ENCODE measurements around the gene RNU2-1. TPM values are rescaled to one million over a fixed set of nuclear protein-coding genes. Genes with fewer than 3 reads are reported as not detected.
"Not testable (repeated sequence)": the region's sequence is repeated elsewhere in the genome, so short reads cannot be mapped to it uniquely, and the experiment has no call there.

Gene RNU2-1
- total RNA-seq, 1 donor, result not detected

DNA sequence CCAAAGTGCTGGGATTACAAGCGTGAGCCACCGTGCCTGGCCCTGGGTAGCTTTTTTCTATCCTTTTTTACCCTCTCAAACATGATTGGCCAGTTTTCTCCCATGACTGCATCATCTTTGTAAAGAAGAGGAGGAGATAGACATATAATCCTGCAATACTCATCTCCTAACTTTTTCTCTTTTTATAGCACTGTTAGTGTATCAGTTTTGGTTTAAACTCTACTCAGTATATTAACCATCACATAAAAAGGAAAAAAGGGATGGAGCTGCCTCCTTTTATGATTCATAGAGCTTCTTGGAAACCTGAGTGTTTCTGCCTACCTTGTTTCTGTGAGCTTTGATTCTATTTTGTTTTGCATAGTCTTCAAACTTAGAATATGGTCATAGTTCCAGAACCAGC, 34.1 kb downstream of the RNU2-1 start:
- Histone ChIP-seq H3K4me1 (ENCODE audit: insufficient read depth, low read length) (no peaks in the 10 kb centered on the region), H3K9me3 (ENCODE audit: low read depth, low read length) (no peaks in the 10 kb centered on the region), H3K4me3 (ENCODE audit: low read length) (no peak overlapping the region), H3K27me3 (ENCODE audit: insufficient read depth, low read length) (no peaks in the 10 kb centered on the region)

DNA sequence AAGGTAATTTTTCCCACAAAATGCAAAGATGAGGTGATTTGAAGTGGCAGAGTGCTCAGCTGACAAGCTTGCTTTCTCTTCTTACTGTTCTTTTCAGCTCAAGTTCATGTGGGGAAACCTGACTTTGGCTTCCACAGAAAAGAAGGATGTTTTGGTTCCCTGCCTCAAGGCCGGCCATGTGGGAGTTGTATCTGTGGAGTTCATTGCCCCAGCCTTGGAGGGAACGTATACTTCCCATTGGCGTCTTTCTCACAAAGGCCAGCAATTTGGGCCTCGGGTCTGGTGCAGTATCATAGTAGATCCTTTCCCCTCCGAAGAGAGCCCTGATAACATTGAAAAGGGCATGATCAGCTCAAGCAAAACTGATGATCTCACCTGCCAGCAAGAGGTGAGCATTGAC, 40.5 kb downstream of the RNU2-1 start:
- H3K27me3 ChIP-seq (ENCODE audit: insufficient read depth, low read length), result no peaks in the 10 kb centered on the region
- H3K4me1 ChIP-seq (ENCODE audit: insufficient read depth, low read length), result no peaks in the 10 kb centered on the region
- H3K9me3 ChIP-seq (ENCODE audit: low read depth, low read length), result no peaks in the 10 kb centered on the region
- H3K4me3 ChIP-seq (ENCODE audit: low read length), result no peak overlapping the region

DNA sequence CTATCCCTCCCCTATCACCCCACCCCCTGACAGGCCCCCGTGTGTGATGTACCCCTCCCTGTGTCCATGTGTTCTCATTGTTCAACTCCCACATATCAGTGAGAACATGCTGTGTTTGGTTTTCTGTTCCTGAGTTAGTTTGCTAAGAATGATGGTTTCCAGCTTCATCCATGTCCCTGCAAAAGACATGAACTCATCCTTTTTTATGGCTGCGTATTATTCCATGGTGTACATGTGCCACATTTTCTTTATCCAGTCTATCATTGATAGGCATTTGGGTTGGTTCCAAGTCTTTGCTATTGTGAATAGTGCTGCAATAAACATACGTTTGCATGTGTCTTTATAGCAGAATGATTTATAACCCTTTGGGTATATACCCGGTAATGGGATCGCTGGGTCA, 47.1 kb downstream of the RNU2-1 start:
- H3K4me1 ChIP-seq (ENCODE audit: insufficient read depth, low read length); H3K9me3 ChIP-seq (ENCODE audit: low read depth, low read length): not testable (repeated sequence)

DNA sequence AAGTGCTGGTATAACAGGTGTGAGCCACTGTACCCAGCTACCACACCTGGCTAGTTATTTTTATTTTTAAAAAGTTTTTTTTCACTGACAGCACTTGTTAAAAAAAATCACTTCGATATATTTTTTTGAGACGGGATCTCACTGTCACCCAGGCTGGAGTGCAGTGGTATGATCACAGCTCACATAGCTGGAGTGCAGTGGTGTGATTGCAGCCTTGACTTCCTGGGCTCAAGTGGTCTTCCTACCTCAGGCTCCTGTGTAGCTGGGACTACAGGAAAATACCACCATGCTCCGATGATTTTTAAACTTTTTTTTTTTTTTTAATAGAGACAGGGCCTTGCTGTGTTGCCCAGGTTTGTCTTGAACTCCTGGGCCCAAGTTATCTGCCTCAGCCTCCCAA, 49.9 kb downstream of the RNU2-1 start:
- H3K4me3 ChIP-seq (ENCODE audit: low read length), result no peak overlapping the region
- H3K9me3 ChIP-seq (ENCODE audit: low read depth, low read length), result no peaks in the 10 kb centered on the region
- no peaks in the 10 kb centered on the region for H3K27me3 ChIP-seq (ENCODE audit: insufficient read depth, low read length)
- H3K4me1 ChIP-seq (ENCODE audit: insufficient read depth, low read length), result no peaks in the 10 kb centered on the region

More for the DNA sequence above, 47.1 kb downstream of the RNU2-1 start:
- not testable (repeated sequence) for H3K4me3 ChIP-seq (ENCODE audit: low read length); H3K27me3 ChIP-seq (ENCODE audit: insufficient read depth, low read length)

Other genes starting within 250 kb of the RNU2-1 start
- gene RPL27, start 235.6 kb downstream of the RNU2-1 start, total RNA-seq, result 1,456 TPM
- 9.6 TPM for gene IFI35, start 227.2 kb downstream of the RNU2-1 start, total RNA-seq
- gene VAT1, start 211.6 kb downstream of the RNU2-1 start, total RNA-seq, result 20.0 TPM
- 0.10 TPM for gene RND2, start 208.7 kb downstream of the RNU2-1 start, total RNA-seq
- 3.4 TPM for gene BRCA1, start 108.6 kb downstream of the RNU2-1 start, total RNA-seq
- gene NBR1, start 62.8 kb downstream of the RNU2-1 start, total RNA-seq, result 34.3 TPM
- 3.9 TPM for gene TMEM106A, start 22.1 kb downstream of the RNU2-1 start, total RNA-seq
- gene CCDC200, start 5.4 kb downstream of the RNU2-1 start, total RNA-seq, result 0.31 TPM
- gene ARL4D, start 165.0 kb upstream of the RNU2-1 start, total RNA-seq, result 1.5 TPM
- 87.4 TPM for gene DHX8, start 250.0 kb upstream of the RNU2-1 start, total RNA-seq